CD4-positive, alpha-beta T cell (primary cell): Measurements from ENCODE around the gene RBMS3. TPM values are rescaled to one million over a fixed set of nuclear protein-coding genes. Genes with fewer than 3 reads are reported as not detected.

Experiments
- ATAC-seq: fragments of 200-7000 bp; cut with Tn5 transposase; one replicate; pipeline ENCODE4 v1.10.0; 2022; ENCODE audit warnings: mild to moderate bottlenecking; ENCODE audit not compliant: poor library complexity
- CTCF ChIA-PET: fragments of 350-600 bp; sonication (Branson Sonifier 250); formaldehyde crosslinking; loops from one replicate; lab custom pipeline; 2021; ENCODE audit warnings: antibody characterized with exemption, inconsistent platforms; lab: Charles Lee
- POLR2A ChIA-PET: fragments of 350-600 bp; sonication (Branson Sonifier 250); formaldehyde crosslinking; loops from one replicate; lab custom pipeline; 2021; ENCODE audit warnings: antibody characterized with exemption, inconsistent platforms; lab: Charles Lee
- DNase-seq, 14 experiments: peaks; one replicate each; pipeline ENCODE4 v3.0.0-alpha.2; 2013 to 2020; ENCODE audit warnings: mixed read lengths in 2 of 14
- H3K27ac ChIP-seq, 2 donors: one replicate each; pipeline versions ENCODE4 v1.5.1 to v1.7.0; 2013; ENCODE audit warnings: low read length in 2 of 2, low read depth in 1 of 2, mild to moderate bottlenecking in 1 of 2
- H3K27me3 ChIP-seq, 2 experiments: 1 replicate in 1 of 2; 2 replicates in 1 of 2; pipeline versions ENCODE4 v1.6.1 to v1.7.0; 2013; ENCODE audit warnings: low read length in 2 of 2, control low read depth in 1 of 2, mild to moderate bottlenecking in 1 of 2, moderate library complexity in 1 of 2; ENCODE audit not compliant: insufficient read depth in 2 of 2, control insufficient read depth in 1 of 2
- H3K36me3 ChIP-seq: one replicate; pipeline ENCODE4 v1.6.1; 2013; ENCODE audit warnings: low read length, control low read depth; ENCODE audit not compliant: insufficient read depth
- H3K4me1 ChIP-seq: one replicate; pipeline ENCODE4 v1.6.1; 2013; ENCODE audit warnings: low read length, control low read depth; ENCODE audit not compliant: insufficient read depth
- H3K4me3 ChIP-seq: one replicate; pipeline ENCODE4 v1.5.1; 2013; ENCODE audit warnings: mild to moderate bottlenecking, low read length, moderate library complexity
- H3K9me3 ChIP-seq, 2 experiments: 1 replicate in 1 of 2; 2 replicates in 1 of 2; pipeline versions ENCODE4 v1.6.1 to v1.7.0; 2013; ENCODE audit warnings: low read length in 2 of 2, mild to moderate bottlenecking in 2 of 2, control low read depth in 1 of 2, moderate library complexity in 1 of 2; ENCODE audit not compliant: control insufficient read depth in 1 of 2, insufficient read depth in 1 of 2
- H3K27ac Mint-ChIP-seq: one replicate; pipeline ENCODE4 v1.8.0; 2020; ENCODE audit warnings: mixed read lengths
- H3K27me3 Mint-ChIP-seq: one replicate; pipeline ENCODE4 v1.8.0; 2021; ENCODE audit warnings: mixed read lengths
- H3K36me3 Mint-ChIP-seq: one replicate; pipeline ENCODE4 v1.8.0; 2021; ENCODE audit warnings: low read depth, mixed read lengths
- H3K4me1 Mint-ChIP-seq: one replicate; pipeline ENCODE4 v1.8.0; 2021; ENCODE audit warnings: low read depth, mixed read lengths
- H3K4me3 Mint-ChIP-seq: one replicate; pipeline ENCODE4 v1.8.0; 2020; ENCODE audit warnings: mild to moderate bottlenecking, mixed read lengths
- H3K9me3 Mint-ChIP-seq: one replicate; pipeline ENCODE4 v1.8.0; 2020; ENCODE audit warnings: mixed read lengths
- intact Hi-C, 2 experiments: fragments of 100-400 bp; cut with DNase I in 1 of 2; cut with micrococcal nuclease in 1 of 2; formaldehyde crosslinking; loops; one replicate each; pipeline versions ENCODE4 v1.15.1 to v1.9.0; 2023 to 2025; cut with DNase I, micrococcal nuclease
- total RNA-seq, 174 experiments: library from RNA in 2 of 174; stranded (reverse) in 2 of 174; gene quantifications; one replicate each; pipeline ENCODE4 v1.2.3 and lab custom pipeline; 2021 to 2026
- TF ChIP-seq, protein P1 (sequence below): fragments of 200-600 bp; IDR thresholded peaks from one replicate; pipeline ENCODE4 v1.8.0; 2022; ENCODE audit warnings: antibody characterized with exemption, mild to moderate bottlenecking

The RBMS3 gene
- total RNA-seq, 2 experiments from 2014 or later: 1.6 to 1.7 TPM

DNA sequence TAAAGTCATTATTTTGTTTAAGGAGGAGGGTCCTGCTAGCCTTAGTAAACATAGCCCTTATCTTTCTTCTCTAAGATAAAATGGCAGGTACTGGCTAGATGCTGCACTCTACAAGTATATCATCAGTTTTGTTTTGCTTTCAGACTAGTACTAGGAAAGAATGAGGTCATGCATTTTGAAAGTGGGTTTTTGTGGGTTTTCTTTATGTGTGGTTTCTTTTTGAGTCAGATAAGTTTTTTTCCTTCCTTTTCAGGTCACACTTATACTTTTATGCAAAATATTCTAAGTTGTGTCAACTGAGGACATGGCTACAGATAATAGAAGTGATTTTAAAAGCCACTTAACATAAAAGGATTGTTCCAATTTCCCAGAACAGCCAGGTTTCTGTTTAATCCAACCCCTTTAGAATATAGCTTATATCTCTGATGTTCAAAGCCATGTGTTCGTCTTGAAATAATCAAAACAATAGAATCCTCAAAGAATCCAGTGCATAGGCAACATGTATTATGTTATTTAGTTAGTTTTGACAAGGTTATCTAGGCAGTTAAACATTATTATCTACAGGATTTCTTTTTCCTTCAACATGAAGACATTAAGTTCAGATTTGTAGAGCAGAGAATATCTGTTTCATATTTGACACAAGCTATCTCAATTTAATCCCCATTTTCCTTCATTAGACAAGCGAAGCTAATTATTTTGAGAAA is 406.2 kb downstream of the RBMS3 start:
- POLR2A ChIA-PET: no interaction called here
- H3K27me3 ChIP-seq: no peaks in the 10 kb centered on the region
- no peak overlapping the region for H3K4me3 ChIP-seq
- H3K4me1 ChIP-seq: no peaks in the 10 kb centered on the region
- ATAC-seq (no peak), DNase-seq (peak in 1 of 14 experiments; percentile 13)
- intact Hi-C loops: no loop called here
- Mint-ChIP-seq H3K27me3 (peaks cover 5% of the 10 kb centered on the region), H3K36me3 (no peaks in the 10 kb centered on the region), H3K9me3 (peaks cover 6% of the 10 kb centered on the region), H3K27ac (no peak overlapping the region), H3K4me1 (no peaks in the 10 kb centered on the region), H3K4me3 (no peak overlapping the region)
- H3K27ac ChIP-seq: no peak overlapping the region
- TF ChIP-seq, protein P1, sequence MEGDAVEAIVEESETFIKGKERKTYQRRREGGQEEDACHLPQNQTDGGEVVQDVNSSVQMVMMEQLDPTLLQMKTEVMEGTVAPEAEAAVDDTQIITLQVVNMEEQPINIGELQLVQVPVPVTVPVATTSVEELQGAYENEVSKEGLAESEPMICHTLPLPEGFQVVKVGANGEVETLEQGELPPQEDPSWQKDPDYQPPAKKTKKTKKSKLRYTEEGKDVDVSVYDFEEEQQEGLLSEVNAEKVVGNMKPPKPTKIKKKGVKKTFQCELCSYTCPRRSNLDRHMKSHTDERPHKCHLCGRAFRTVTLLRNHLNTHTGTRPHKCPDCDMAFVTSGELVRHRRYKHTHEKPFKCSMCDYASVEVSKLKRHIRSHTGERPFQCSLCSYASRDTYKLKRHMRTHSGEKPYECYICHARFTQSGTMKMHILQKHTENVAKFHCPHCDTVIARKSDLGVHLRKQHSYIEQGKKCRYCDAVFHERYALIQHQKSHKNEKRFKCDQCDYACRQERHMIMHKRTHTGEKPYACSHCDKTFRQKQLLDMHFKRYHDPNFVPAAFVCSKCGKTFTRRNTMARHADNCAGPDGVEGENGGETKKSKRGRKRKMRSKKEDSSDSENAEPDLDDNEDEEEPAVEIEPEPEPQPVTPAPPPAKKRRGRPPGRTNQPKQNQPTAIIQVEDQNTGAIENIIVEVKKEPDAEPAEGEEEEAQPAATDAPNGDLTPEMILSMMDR: no peak
- H3K9me3 ChIP-seq: peaks cover 0 to 3% of the 10 kb centered on the region in 2 experiments
- H3K36me3 ChIP-seq: no peaks in the 10 kb centered on the region
- CTCF ChIA-PET: no interaction called here

- Mint-ChIP-seq H3K27me3 (peaks cover 5% of the 10 kb centered on the region), H3K4me1 (no peaks in the 10 kb centered on the region), H3K4me3 (no peak overlapping the region), H3K9me3 (peaks cover 4% of the 10 kb centered on the region), H3K36me3 (no peaks in the 10 kb centered on the region), H3K27ac (no peak overlapping the region)
- no peaks in the 10 kb centered on the region for H3K27me3 ChIP-seq
- no peaks in the 10 kb centered on the region for H3K4me1 ChIP-seq
- CTCF ChIA-PET: no interaction called here
- intact Hi-C loops: no loop called here
- DNase-seq (no peak), ATAC-seq (no peak)
- POLR2A ChIA-PET: no interaction called here
- no peaks in the 10 kb centered on the region for H3K9me3 ChIP-seq
- H3K36me3 ChIP-seq: no peaks in the 10 kb centered on the region
- TF ChIP-seq, protein P1: no peak
- H3K4me3 ChIP-seq: no peak overlapping the region
- no peak overlapping the region for H3K27ac ChIP-seq
Measured at GRCh38 chr3:29690686-29691353, 409.9 kb downstream of the RBMS3 start.

DNA sequence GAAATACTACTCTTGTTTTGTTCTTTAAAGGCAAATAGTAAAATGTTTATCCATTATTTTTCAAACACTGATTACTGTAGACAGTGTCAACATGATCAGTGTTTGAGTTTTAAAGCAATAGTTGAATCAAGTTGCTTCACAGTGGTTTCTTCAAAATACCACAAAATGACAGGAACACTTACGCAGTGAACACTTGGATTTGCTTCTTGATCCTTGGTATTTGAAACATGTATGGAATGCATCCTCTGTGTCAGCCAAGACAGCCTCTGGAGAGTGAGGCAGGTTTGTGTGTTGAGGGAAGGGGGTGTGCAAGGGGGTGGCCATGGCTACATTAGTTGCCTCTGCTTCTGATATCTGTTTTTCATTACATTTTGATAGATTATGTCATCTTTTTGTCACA is 413.0 kb downstream of the RBMS3 start:
- CTCF ChIA-PET: no interaction called here
- Histone ChIP-seq H3K27ac (no peak overlapping the region), H3K9me3 (no peaks in the 10 kb centered on the region), H3K4me3 (no peak overlapping the region), H3K4me1 (no peaks in the 10 kb centered on the region), H3K27me3 (no peaks in the 10 kb centered on the region), H3K36me3 (no peaks in the 10 kb centered on the region)
- POLR2A ChIA-PET: no interaction called here
- Mint-ChIP-seq H3K4me3 (no peak overlapping the region), H3K4me1 (no peaks in the 10 kb centered on the region), H3K27ac (no peak overlapping the region), H3K36me3 (no peaks in the 10 kb centered on the region), H3K27me3 (no peaks in the 10 kb centered on the region), H3K9me3 (no peaks in the 10 kb centered on the region)
- ATAC-seq: no peak
- intact Hi-C loops: no loop called here
- TF ChIP-seq, protein P1: no peak
- DNase-seq: no peak
